K562 (cell line): ENCODE data around the gene DGKZ. TPM values are rescaled to one million over a fixed set of nuclear protein-coding genes. Genes with fewer than 3 reads are reported as not detected.

Source experiments
- ATAC-seq: fragments of 200-7000 bp; cut with Tn5 transposase; 3 replicates; pipeline ENCODE4 v1.9.1; 2020; ENCODE audit warnings: moderate library complexity
- BruUV-seq: library from RNA; stranded (reverse); fragments of 400-500 nt; replicated peaks from 2 replicates; lab custom pipeline; 2021; lab: Mats Ljungman, UMichigan
- CTCF ChIA-PET: fragments of 300-600 bp; formaldehyde crosslinking; extraction: SDS; loops from one replicate; lab custom pipeline; 2021; ENCODE audit warnings: low intra/inter-chr PET ratio; lab: Yijun Ruan, JAX
- POLR2A ChIA-PET: fragments of 300-600, 350-650 bp; sonication (Branson Sonifier 250); formaldehyde crosslinking; extraction: SDS; loops from one replicate; lab custom pipeline; 2021; ENCODE audit warnings: antibody characterized with exemption, inconsistent platforms; lab: Yijun Ruan, JAX
- DNase-seq, 4 experiments: peaks; one replicate each; pipeline versions ENCODE4 v3.0.0 to v3.0.0-alpha.2; 2011 to 2018; ENCODE audit warnings: low spot score in 3 of 4, mixed read lengths in 3 of 4; ENCODE audit errors: extremely low read depth in 1 of 4
- FAIRE-seq: peaks from 2 replicates; lab custom pipeline; 2011; peaks lifted over from hg19 to GRCh38; lab: Jason Lieb, UNC
- H2AFZ ChIP-seq: 2 replicates; pipeline ENCODE4 v1.6.0; 2011; ENCODE audit warnings: low read depth, low read length, control low read depth, inconsistent platforms
- H3K27ac ChIP-seq: fragments of 200-600 bp; 3 replicates; pipeline ENCODE4 v1.8.0; 2011; ENCODE audit warnings: low read depth, mild to moderate bottlenecking, control low read depth, inconsistent platforms, low read length, moderate library complexity, mixed read lengths; ENCODE audit errors: extremely low read depth
- H3K27me3 ChIP-seq, 2 experiments: fragments of 300-600 bp in 1 of 2; 2 replicates in 1 of 2; 3 replicates in 1 of 2; pipeline versions ENCODE4 v1.6.0 to v1.8.0; 2011; ENCODE audit warnings: inconsistent platforms in 2 of 2, low read length in 2 of 2, mild to moderate bottlenecking in 1 of 2, mixed read lengths in 1 of 2, moderate library complexity in 1 of 2; ENCODE audit not compliant: control insufficient read depth in 2 of 2, insufficient read depth in 2 of 2
- H3K36me3 ChIP-seq: fragments of 300-600 bp; 3 replicates; pipeline ENCODE4 v1.8.0; 2011; ENCODE audit warnings: mild to moderate bottlenecking, low read length, inconsistent platforms; ENCODE audit not compliant: control insufficient read depth, insufficient read depth
- H3K4me1 ChIP-seq, 2 experiments: fragments of 200-600 bp in 1 of 2; replicated peaks in 1 of 2; 2 replicates in 1 of 2; 3 replicates in 1 of 2; pipeline versions ENCODE4 v1.5.1 to v1.8.0; 2011; ENCODE audit warnings: inconsistent platforms in 2 of 2, low read length in 2 of 2, mild to moderate bottlenecking in 1 of 2, mixed read lengths in 1 of 2, moderate library complexity in 1 of 2; ENCODE audit not compliant: control insufficient read depth in 2 of 2, insufficient read depth in 2 of 2
- H3K4me2 ChIP-seq: 2 replicates; pipeline ENCODE4 v1.6.1; 2011; ENCODE audit warnings: low read length, control low read depth, inconsistent platforms, mixed read lengths; ENCODE audit not compliant: insufficient read depth
- H3K4me3 ChIP-seq: fragments of 200-600 bp; sonication (generic), shearing (Covaris generic); 2 replicates; pipeline ENCODE4 v1.5.1; 2016; ENCODE audit warnings: control low read depth, inconsistent platforms
- H3K79me2 ChIP-seq: fragments of 200-600 bp; 3 replicates; pipeline ENCODE4 v1.8.0; 2011; ENCODE audit warnings: low read length, inconsistent platforms; ENCODE audit not compliant: control insufficient read depth, insufficient read depth
- H3K9ac ChIP-seq, 2 experiments: 2 replicates each; pipeline versions ENCODE4 v1.6.0 to v1.6.1; 2011; ENCODE audit warnings: low read depth in 2 of 2, low read length in 2 of 2, control low read depth in 1 of 2, inconsistent platforms in 1 of 2, mild to moderate bottlenecking in 1 of 2, mixed read lengths in 1 of 2; ENCODE audit not compliant: insufficient read depth in 1 of 2
- H3K9me1 ChIP-seq: one replicate; pipeline ENCODE4 v1.6.0; 2011; ENCODE audit warnings: inconsistent platforms, mild to moderate bottlenecking, low read length, moderate library complexity; ENCODE audit not compliant: control insufficient read depth, insufficient read depth
- H3K9me3 ChIP-seq: replicated peaks from 2 replicates; pipeline ENCODE4 v1.5.1; 2011; ENCODE audit warnings: low read depth, low read length, inconsistent platforms; ENCODE audit not compliant: control insufficient read depth, insufficient read depth
- H4K20me1 ChIP-seq: replicated peaks from 2 replicates; pipeline ENCODE4 v1.6.1; 2011; ENCODE audit warnings: low read length, inconsistent platforms, mixed read lengths; ENCODE audit not compliant: control insufficient read depth, insufficient read depth
- ARID1B ChIP-seq: fragments of 450-650 bp; IDR thresholded peaks from 2 replicates; pipeline ENCODE4 v1.6.1; 2016; ENCODE audit warnings: antibody characterized with exemption, mild to moderate bottlenecking, inconsistent platforms
- BRF1 ChIP-seq: IDR thresholded peaks from 3 replicates; pipeline ENCODE4 v1.6.1; 2011; ENCODE audit warnings: borderline replicate concordance, mild to moderate bottlenecking; ENCODE audit not compliant: insufficient read length; ENCODE audit errors: extremely low read depth
- CTBP1 ChIP-seq: fragments of 450-650 bp; IDR thresholded peaks from 2 replicates; pipeline ENCODE4 v1.6.1; 2016; ENCODE audit warnings: borderline replicate concordance
- MEIS2 ChIP-seq: fragments of 450-650 bp; IDR thresholded peaks from 2 replicates; pipeline ENCODE4 v1.6.1; 2014; ENCODE audit warnings: mild to moderate bottlenecking; ENCODE audit not compliant: partially characterized antibody
- MTA1 ChIP-seq: fragments of 450-650 bp; IDR thresholded peaks from 2 replicates; pipeline ENCODE4 v1.6.1; 2017; ENCODE audit warnings: borderline replicate concordance
- MYC ChIP-seq, 2 experiments: fragments of 250-450 bp in 1 of 2; sonication (Bioruptor Pico) in 1 of 2; IDR thresholded peaks; 2 replicates each; pipeline versions ENCODE4 v1.5.1 to v1.6.1; 2012 to 2021; ENCODE audit warnings: low read depth in 2 of 2, borderline replicate concordance in 1 of 2, improper control_type of control experiment in 1 of 2, low read length in 1 of 2, mild to moderate bottlenecking in 1 of 2, moderate library complexity in 1 of 2
- NFE2L1 ChIP-seq: fragments of 450-650 bp; IDR thresholded peaks from 2 replicates; pipeline ENCODE4 v1.6.1; 2016; ENCODE audit warnings: missing genetic modification characterization, low read depth, mild to moderate bottlenecking, missing compliant biosample characterization, moderate library complexity, borderline replicate concordance
- NONO ChIP-seq, 2 experiments: fragments of 200-400 bp in 1 of 2; fragments of 450-650 bp in 1 of 2; formaldehyde crosslinking in 1 of 2; IDR thresholded peaks; 2 replicates each; pipeline ENCODE4 v1.6.1; 2017; ENCODE audit warnings: low read depth in 2 of 2, mild to moderate bottlenecking in 2 of 2, moderate library complexity in 2 of 2, low read length in 1 of 2
- PTTG1 ChIP-seq: fragments of 450-650 bp; IDR thresholded peaks from 2 replicates; pipeline ENCODE4 v1.6.1; 2016; ENCODE audit warnings: low read depth, mild to moderate bottlenecking, missing genetic modification characterization, missing compliant biosample characterization
- RNF2 ChIP-seq: sonication (generic); IDR thresholded peaks from 2 replicates; pipeline ENCODE4 v1.6.1; 2016
- RUNX1 ChIP-seq: sonication (generic); IDR thresholded peaks from 2 replicates; pipeline ENCODE4 v1.6.1; 2016; ENCODE audit warnings: antibody characterized with exemption, low read depth
- SLC30A9 ChIP-seq: fragments of 250-450 bp; sonication (Bioruptor Pico); IDR thresholded peaks from 2 replicates; pipeline ENCODE4 v1.8.0; 2022; ENCODE audit warnings: mild to moderate bottlenecking, moderate library complexity
- U2AF1 ChIP-seq: fragments of 200-400 bp; formaldehyde crosslinking; optimal IDR thresholded peaks from 2 replicates; pipeline ENCODE3; 2017; ENCODE audit warnings: mild to moderate bottlenecking, low read depth, low read length, moderate library complexity
- XRCC3 ChIP-seq: fragments of 450-650 bp; IDR thresholded peaks from 2 replicates; pipeline ENCODE4 v1.6.1; 2017; ENCODE audit warnings: mild to moderate bottlenecking, moderate library complexity
- ZFX ChIP-seq: sonication (generic); formaldehyde crosslinking; IDR thresholded peaks from 2 replicates; pipeline ENCODE4 v1.8.0; 2022; ENCODE audit warnings: mild to moderate bottlenecking, missing genetic modification reagents, moderate library complexity
- ZNF316 ChIP-seq: fragments of 450-650 bp; IDR thresholded peaks from 2 replicates; pipeline ENCODE4 v1.6.1; 2016
- WGBS: fragments of 100-300 bp; shearing (Covaris generic); methylation state at CpG from one replicate; pipeline ENCODE4 v1.1.6; 2016; ENCODE audit warnings: low coverage, mixed read lengths; ENCODE audit not compliant: insufficient coverage; ENCODE audit errors: missing lambda C conversion rate; 5-methylcytosine and 5-hydroxymethylcytosine counted together
- in situ Hi-C: fragments of 300-500 bp; cut with MboI; formaldehyde crosslinking; loops from 4 replicates; pipeline ENCODE4 v1.15.0; 2018; ENCODE audit warnings: inconsistent platforms, mixed read lengths
- intact Hi-C: fragments of 100-400 bp; cut with micrococcal nuclease; formaldehyde crosslinking; loops from 2 replicates; pipeline ENCODE4 v1.14.2; 2022
- polyA plus RNA-seq, 8 experiments: library from polyadenylated mRNA; depleted of rRNA in 4 of 8; stranded (reverse) in 5 of 8; unstranded in 3 of 8; fragments of >200 nt; fragmentation: Nextera tagmentation in 2 of 8; fragmentation: Illumina TruSeq in 1 of 8; extraction: Ambion mirVana in 2 of 8; extraction: Trizol in 1 of 8; gene quantifications; 2 replicates each; pipeline versions ENCODE4 v1.2.1 to v1.2.3, GENCODE V29; 2011 to 2014; ENCODE audit warnings: inconsistent platforms in 1 of 8, missing spikeins in 1 of 8
- total RNA-seq, 7 experiments: library from RNA; depleted of rRNA in 6 of 7; stranded (reverse); fragments of >200 nt in 6 of 7; fragmentation: Illumina TruSeq in 2 of 7; extraction: Trizol in 2 of 7; gene quantifications; 2 replicates each; pipeline versions ENCODE4 v1.2.1 to v1.2.3, GENCODE V29; 2011 to 2021; ENCODE audit warnings: low replicate concordance in 1 of 7
- TF ChIP-seq, protein P1 (sequence below), 2 experiments: fragments of 450-650 bp; IDR thresholded peaks; 2 replicates each; pipeline ENCODE4 v1.6.1; 2016

The DGKZ gene
- total and polyA plus RNA-seq, 9 of the 15 experiments (the other 6 are each of a cell fraction or from before 2014, with no cell fraction given): 0.51 to 100 (median 44.2) TPM

DNA sequence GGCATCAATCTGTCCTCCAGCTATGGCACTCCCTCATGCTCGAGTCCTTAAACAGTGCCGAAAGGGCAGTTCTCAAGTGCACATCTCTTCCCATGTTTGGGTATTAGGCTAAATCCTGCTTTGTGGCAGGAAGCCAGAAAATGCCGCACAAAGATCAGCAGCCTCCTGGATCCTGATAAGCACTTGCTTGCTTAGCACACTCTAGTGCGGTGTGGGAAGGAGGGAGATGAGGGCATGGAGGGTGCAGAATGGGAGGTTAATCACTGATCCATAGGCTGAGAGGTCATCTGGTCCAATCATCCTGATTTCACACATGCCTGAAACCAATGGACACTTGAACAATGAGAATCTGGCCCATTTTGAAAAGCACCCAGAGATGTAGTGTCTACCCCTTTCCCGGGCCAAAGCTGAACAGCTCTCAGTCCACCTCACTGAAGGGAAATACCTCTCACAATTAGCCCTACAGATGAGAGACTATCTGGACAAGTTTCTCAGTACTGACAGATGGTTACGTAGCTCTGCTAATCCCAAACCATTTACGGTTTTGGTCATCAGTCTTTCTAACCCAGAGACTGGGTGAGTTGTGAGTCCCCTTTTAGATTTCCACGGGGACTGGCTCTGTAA is 74.1 kb downstream of the DGKZ start:
- no peak overlapping the region for H3K4me3 ChIP-seq
- H3K4me1 ChIP-seq: peaks cover 3 to 16% of the 10 kb centered on the region in 2 experiments; a peak in 3 of 5 replicates
- H3K9me3 ChIP-seq: no peaks in the 10 kb centered on the region
- no peak overlapping the region for H2AFZ ChIP-seq
- H4K20me1 ChIP-seq: no peaks in the 10 kb centered on the region; the same call in 1 of the 2 replicates
- no TSS peak for BruUV-seq
- intact Hi-C loops (no loop called here), in situ Hi-C loops (no loop called here)
- H3K27me3 ChIP-seq: no peaks in the 10 kb centered on the region
- 15% methylated on average over 8 of the region's 8 CpGs for WGBS
- ChIA-PET CTCF (no interaction called here), POLR2A (interaction anchor here (0.5 to 1.6 kb wide), 3 partner anchors 8 to 91 kb away, joined by 3 to 4 read pairs (median 3); no protein-coding TSS in a partner anchor)
- peaks cover 28% of the 10 kb centered on the region; the same call in 2 of the 3 replicates for H3K36me3 ChIP-seq
- no peaks in the 10 kb centered on the region for H3K9me1 ChIP-seq
- DNase-seq: peak; percentile 15 to 66 (median 30)
- H3K27ac ChIP-seq: no peak overlapping the region
- no peak overlapping the region for H3K9ac ChIP-seq
- peak; percentile 87 for ATAC-seq
- peak; percentile 54 for FAIRE-seq
- H3K4me2 ChIP-seq: no peak overlapping the region
- H3K79me2 ChIP-seq: no peaks in the 10 kb centered on the region
- TF ChIP-seq CTBP1: peak; percentile 69; the same call in 1 of the 2 replicates
- peak; percentile 16 for TF ChIP-seq MEIS2
- TF ChIP-seq NONO (IDR thresholded peaks at IDR 0.05; ENCODE audit: low read depth in 2 of 2, low read length in 1 of 2): no peak
- TF ChIP-seq RNF2: no peak
- no peak for TF ChIP-seq PTTG1
- TF ChIP-seq MTA1: 0 out of 2 replicates have a peak, but pooled peaks have one; percentile 19
- no peak for TF ChIP-seq NFE2L1
- TF ChIP-seq MYC (IDR thresholded peaks at IDR 0.05; ENCODE audit: low read depth, low read length): 0 out of 2 replicates have a peak, but pooled peaks have one; percentile 16
- no peak for TF ChIP-seq MYC (CRISPR knock-in tag; IDR thresholded peaks at IDR 0.05; ENCODE audit: borderline replicate concordance, low read depth)
- TF ChIP-seq U2AF1: no peak
- TF ChIP-seq ZFX (CRISPR knock-in tag): no peak
- no peak for TF ChIP-seq SLC30A9 (CRISPR knock-in tag)
- no peak for TF ChIP-seq RUNX1
- TF ChIP-seq BRF1: no peak
- peak; percentile 62 for TF ChIP-seq ARID1B
- TF ChIP-seq XRCC3: no peak
- TF ChIP-seq ZNF316: no peak
- TF ChIP-seq, protein P1, sequence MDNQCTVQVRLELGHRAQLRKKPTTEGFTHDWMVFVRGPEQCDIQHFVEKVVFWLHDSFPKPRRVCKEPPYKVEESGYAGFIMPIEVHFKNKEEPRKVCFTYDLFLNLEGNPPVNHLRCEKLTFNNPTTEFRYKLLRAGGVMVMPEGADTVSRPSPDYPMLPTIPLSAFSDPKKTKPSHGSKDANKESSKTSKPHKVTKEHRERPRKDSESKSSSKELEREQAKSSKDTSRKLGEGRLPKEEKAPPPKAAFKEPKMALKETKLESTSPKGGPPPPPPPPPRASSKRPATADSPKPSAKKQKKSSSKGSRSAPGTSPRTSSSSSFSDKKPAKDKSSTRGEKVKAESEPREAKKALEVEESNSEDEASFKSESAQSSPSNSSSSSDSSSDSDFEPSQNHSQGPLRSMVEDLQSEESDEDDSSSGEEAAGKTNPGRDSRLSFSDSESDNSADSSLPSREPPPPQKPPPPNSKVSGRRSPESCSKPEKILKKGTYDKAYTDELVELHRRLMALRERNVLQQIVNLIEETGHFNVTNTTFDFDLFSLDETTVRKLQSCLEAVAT (IDR thresholded peaks at IDR 0.05): no peak
